H1 (cell line): ENCODE results near the gene EPB42. TPM values are rescaled to one million over a fixed set of nuclear protein-coding genes. Genes with fewer than 3 reads are reported as not detected.

Experiments
- ASH2L ChIP-seq: fragments of 200-600, 300-600 bp; sonication (generic); IDR thresholded peaks from one replicate; pipeline ENCODE4 v1.7.1; 2017; ENCODE audit warnings: low read length
- BCL11A ChIP-seq, 2 experiments: IDR thresholded peaks; one replicate each; pipeline ENCODE4 v1.6.1; 2011; ENCODE audit warnings: low read depth in 2 of 2, low read length in 2 of 2, mild to moderate bottlenecking in 2 of 2
- CBX8 ChIP-seq: fragments of 300-800, 300-1000 bp; sonication (generic); IDR thresholded peaks from 2 replicates; pipeline ENCODE4 v1.7.1; 2016; ENCODE audit warnings: low read depth, low read length, borderline replicate concordance
- CREB1 ChIP-seq: IDR thresholded peaks from 2 replicates; pipeline ENCODE4 v1.6.1; 2012; ENCODE audit warnings: inconsistent platforms
- GABPA ChIP-seq: IDR thresholded peaks from 2 replicates; pipeline ENCODE4 v1.6.1; 2011; ENCODE audit warnings: mild to moderate bottlenecking, low read length, moderate library complexity, borderline replicate concordance; ENCODE audit not compliant: insufficient read depth
- JUND ChIP-seq: IDR thresholded peaks from 2 replicates; pipeline ENCODE4 v1.6.1; 2011; ENCODE audit warnings: mild to moderate bottlenecking, improper control_type of control experiment, low read length
- MAFK ChIP-seq: IDR thresholded peaks from 2 replicates; pipeline ENCODE4 v1.6.1; 2012; ENCODE audit warnings: low read depth, mild to moderate bottlenecking, improper control_type of control experiment, low read length
- POU5F1 ChIP-seq: IDR thresholded peaks from 2 replicates; pipeline ENCODE4 v1.6.1; 2011; ENCODE audit warnings: low read depth, mild to moderate bottlenecking, low read length, moderate library complexity
- RAD21 ChIP-seq, 2 experiments: IDR thresholded peaks in 1 of 2; conservative IDR thresholded peaks in 1 of 2; 2 replicates each; pipeline ENCODE4 v1.6.1; 2011; ENCODE audit warnings: low read depth in 2 of 2, low read length in 2 of 2, improper control_type of control experiment in 1 of 2, inconsistent platforms in 1 of 2, mild to moderate bottlenecking in 1 of 2, moderate library complexity in 1 of 2
- RNF2 ChIP-seq: fragments of 200-900, 300-1000 bp; sonication (generic); IDR thresholded peaks from 2 replicates; pipeline ENCODE4 v1.7.1; 2016; ENCODE audit warnings: borderline replicate concordance, low read depth, mild to moderate bottlenecking, antibody characterized with exemption, low read length; ENCODE audit not compliant: poor library complexity, severe bottlenecking; ENCODE audit errors: missing control alignments
- SIN3A ChIP-seq, 2 experiments: IDR thresholded peaks in 1 of 2; conservative IDR thresholded peaks in 1 of 2; 2 replicates each; pipeline ENCODE4 v1.6.1; 2011 to 2012; ENCODE audit warnings: low read length in 2 of 2, improper control_type of control experiment in 1 of 2, low read depth in 1 of 2, mild to moderate bottlenecking in 1 of 2
- SP2 ChIP-seq: IDR thresholded peaks from 2 replicates; pipeline ENCODE4 v1.6.1; 2012; ENCODE audit warnings: mild to moderate bottlenecking, low read length, inconsistent platforms
- SUZ12 ChIP-seq: fragments of 200-600 bp; sonication (generic); IDR thresholded peaks from 2 replicates; pipeline ENCODE4 v1.6.1; 2012; ENCODE audit warnings: mild to moderate bottlenecking, inconsistent platforms, low read length, moderate library complexity, mixed read lengths
- TAF1 ChIP-seq: IDR thresholded peaks from 2 replicates; pipeline ENCODE4 v1.6.1; 2011; ENCODE audit warnings: mild to moderate bottlenecking, low read depth, low read length
- TAF7 ChIP-seq: optimal IDR thresholded peaks from 2 replicates; pipeline ENCODE3; 2011; ENCODE audit warnings: low read depth, mild to moderate bottlenecking, inconsistent platforms, low read length, moderate library complexity, borderline replicate concordance
- YY1 ChIP-seq: IDR thresholded peaks from 2 replicates; pipeline ENCODE4 v1.6.1; 2011; ENCODE audit warnings: low read depth, mild to moderate bottlenecking, low read length
- polyA plus RNA-seq, 7 experiments: library from polyadenylated mRNA; depleted of rRNA in 3 of 7; stranded (reverse) in 5 of 7; unstranded in 2 of 7; fragments of >200 nt in 5 of 7; fragments of 200-250 nt in 2 of 7; gene quantifications; 1 replicate in 5 of 7; 2 replicates in 1 of 7; 4 replicates in 1 of 7; pipeline versions ENCODE4 v1.2.1 to v1.2.3, GENCODE V29; 2011 to 2013; ENCODE audit warnings: missing spikeins in 2 of 7, mixed read lengths in 2 of 7
- total RNA-seq: library from RNA; stranded (reverse); fragmentation: NEBNext Ultra II Directional; extraction: Animal tissue kit (Norgen Biotek cat#: 25700); gene quantifications from 2 replicates; pipeline ENCODE4 v1.2.1, GENCODE V29; 2021
- TF ChIP-seq, protein P1 (sequence below): IDR thresholded peaks from 2 replicates; pipeline ENCODE4 v1.6.1; 2011; ENCODE audit warnings: low read depth, mild to moderate bottlenecking, low read length; ENCODE audit not compliant: insufficient read depth
- TF ChIP-seq, protein P2 (sequence below), 3 experiments: IDR thresholded peaks; 1 replicate in 2 of 3; 2 replicates in 1 of 3; pipeline versions ENCODE4 v1.5.1 to v1.6.1; 2011; ENCODE audit warnings: low read length in 3 of 3, mild to moderate bottlenecking in 3 of 3, inconsistent platforms in 2 of 3, low read depth in 1 of 3, moderate library complexity in 1 of 3; ENCODE audit not compliant: insufficient read depth in 1 of 3; ENCODE audit errors: control extremely low read depth in 1 of 3

Gene EPB42
- total and polyA plus RNA-seq, 2 of the 8 experiments (the other 6 are each of a cell fraction or from before 2014, with no cell fraction given): not detected

DNA sequence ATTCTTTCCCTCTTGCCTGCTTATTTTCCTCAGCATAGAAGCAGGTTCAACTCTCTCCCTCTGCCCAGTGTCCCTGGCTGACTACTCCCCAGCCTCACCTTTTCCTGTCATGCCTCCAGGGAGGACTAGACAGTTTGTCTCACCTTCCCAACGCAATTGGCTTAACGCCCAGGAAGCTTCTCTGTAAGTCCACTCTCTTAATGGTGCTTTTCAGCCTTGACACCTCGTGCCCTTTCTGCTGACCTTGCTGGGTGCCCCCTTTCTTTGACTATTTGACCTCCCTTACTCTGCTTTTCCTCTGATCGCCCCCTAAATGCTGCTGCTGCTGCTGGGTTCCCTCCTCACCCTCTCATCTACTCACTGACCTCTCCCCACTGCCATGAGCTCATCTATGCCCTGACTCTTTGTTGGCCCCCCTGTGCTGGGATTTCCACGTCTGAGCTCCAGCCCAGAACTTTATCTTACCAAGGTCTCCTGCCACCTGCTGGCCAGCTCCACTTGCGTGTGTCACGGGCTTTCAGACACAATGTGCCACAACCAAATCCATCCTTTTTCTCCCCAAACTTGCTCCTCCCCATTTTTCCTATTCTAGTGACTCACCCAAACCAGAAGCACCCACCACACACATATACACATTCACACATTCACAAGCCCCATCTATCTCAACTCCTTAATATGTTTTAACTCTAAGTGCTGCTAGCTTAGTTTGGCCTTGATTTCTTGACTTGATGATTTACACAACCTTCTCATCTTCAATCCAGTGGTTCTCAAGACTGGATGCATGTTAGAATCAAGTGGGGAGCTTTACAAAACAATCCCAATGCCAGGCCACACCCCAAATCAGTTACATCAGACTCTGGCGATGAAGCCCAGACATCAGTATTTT is 16.6 kb downstream of the EPB42 start (continued):
- TF ChIP-seq CBX8: no peak
- no peak for TF ChIP-seq ASH2L
- TF ChIP-seq POU5F1: no peak
- TF ChIP-seq GABPA: no peak
- no peak for TF ChIP-seq YY1
- no peak for TF ChIP-seq SUZ12
- TF ChIP-seq TAF1: 0 out of 2 replicates have a peak, but pooled peaks have one; percentile 18
- 0 out of 2 replicates have a peak, but pooled peaks have one; percentile 24 for TF ChIP-seq JUND
- no peak for TF ChIP-seq SIN3A (conservative IDR thresholded peaks at IDR 0.05 in 1 of 2, IDR thresholded peaks at IDR 0.05 in 1 of 2; ENCODE audit: low read depth in 1 of 2, low read length in 2 of 2)
- TF ChIP-seq, protein P1, sequence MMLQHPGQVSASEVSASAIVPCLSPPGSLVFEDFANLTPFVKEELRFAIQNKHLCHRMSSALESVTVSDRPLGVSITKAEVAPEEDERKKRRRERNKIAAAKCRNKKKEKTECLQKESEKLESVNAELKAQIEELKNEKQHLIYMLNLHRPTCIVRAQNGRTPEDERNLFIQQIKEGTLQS: no peak
- TF ChIP-seq RNF2: no peak
- TF ChIP-seq RAD21 (IDR thresholded peaks at IDR 0.05 in 1 of 2, conservative IDR thresholded peaks at IDR 0.05 in 1 of 2; ENCODE audit: low read depth in 2 of 2, low read length in 2 of 2): peak; percentile 40 to 62; a peak in 3 of 4 replicates
- peak; percentile 32; the same call in 1 of the 2 replicates for TF ChIP-seq CREB1
- no peak for TF ChIP-seq TAF7
- TF ChIP-seq, protein P2, sequence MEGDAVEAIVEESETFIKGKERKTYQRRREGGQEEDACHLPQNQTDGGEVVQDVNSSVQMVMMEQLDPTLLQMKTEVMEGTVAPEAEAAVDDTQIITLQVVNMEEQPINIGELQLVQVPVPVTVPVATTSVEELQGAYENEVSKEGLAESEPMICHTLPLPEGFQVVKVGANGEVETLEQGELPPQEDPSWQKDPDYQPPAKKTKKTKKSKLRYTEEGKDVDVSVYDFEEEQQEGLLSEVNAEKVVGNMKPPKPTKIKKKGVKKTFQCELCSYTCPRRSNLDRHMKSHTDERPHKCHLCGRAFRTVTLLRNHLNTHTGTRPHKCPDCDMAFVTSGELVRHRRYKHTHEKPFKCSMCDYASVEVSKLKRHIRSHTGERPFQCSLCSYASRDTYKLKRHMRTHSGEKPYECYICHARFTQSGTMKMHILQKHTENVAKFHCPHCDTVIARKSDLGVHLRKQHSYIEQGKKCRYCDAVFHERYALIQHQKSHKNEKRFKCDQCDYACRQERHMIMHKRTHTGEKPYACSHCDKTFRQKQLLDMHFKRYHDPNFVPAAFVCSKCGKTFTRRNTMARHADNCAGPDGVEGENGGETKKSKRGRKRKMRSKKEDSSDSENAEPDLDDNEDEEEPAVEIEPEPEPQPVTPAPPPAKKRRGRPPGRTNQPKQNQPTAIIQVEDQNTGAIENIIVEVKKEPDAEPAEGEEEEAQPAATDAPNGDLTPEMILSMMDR (IDR thresholded peaks at IDR 0.05; ENCODE audit: control extremely low read depth in 1 of 3, insufficient read depth in 1 of 3, low read depth in 1 of 3, low read length in 3 of 3): peak; percentile 75 to 84 (median 77)
- no peak for TF ChIP-seq BCL11A (IDR thresholded peaks at IDR 0.05; ENCODE audit: low read depth in 2 of 2, low read length in 2 of 2)
- TF ChIP-seq SP2: no peak
- no peak for TF ChIP-seq MAFK
